ENCODE results near the gene PPP1R11. TPM values are rescaled to one million over a fixed set of nuclear protein-coding genes. Genes with fewer than 3 reads are reported as not detected.

Gene PPP1R11
- total and polyA plus RNA-seq, 2 donors, result 32.8 to 50.5 TPM

- Histone ChIP-seq H3K9me3 (ENCODE audit: control insufficient read depth in 2 of 2, insufficient read depth in 1 of 2, low read length in 1 of 2) (no peaks in the 10 kb centered on the region), H3K27me3 (ENCODE audit: control insufficient read depth in 2 of 2, insufficient read depth in 1 of 2, low read length in 1 of 2) (no peaks in the 10 kb centered on the region), H3K4me1 (ENCODE audit: control insufficient read depth in 2 of 2, insufficient read depth in 2 of 2, low read length in 2 of 2) (no peaks in the 10 kb centered on the region), H3K27ac (ENCODE audit: low read depth in 1 of 2, low read length in 1 of 2) (no peak overlapping the region), H3K4me3 (ENCODE audit: low read length in 2 of 2) (no peak overlapping the region), H3K36me3 (ENCODE audit: control insufficient read depth in 2 of 2, insufficient read depth in 2 of 2, low read length in 1 of 2) (no peaks in the 10 kb centered on the region)
- no peak for DNase-seq (ENCODE audit: low read depth in 6 of 9, low spot score in 9 of 9)
- WGBS, result 98% methylated on average over 3 of the region's 3 CpGs
These were observed 13.3 kb upstream of the PPP1R11 start for GRCh38 chr6:30053682-30054081.

GRCh38 chr6:30055513-30055912 is 11.5 kb upstream of the PPP1R11 start:
- H3K4me1 ChIP-seq (ENCODE audit: control insufficient read depth in 2 of 2, insufficient read depth in 2 of 2, low read length in 2 of 2), result peaks cover 7% of the 10 kb centered on the region in 2 donors
- 91% methylated on average over 1 of the region's 1 CpG for WGBS
- H3K27me3 ChIP-seq (ENCODE audit: control insufficient read depth in 2 of 2, insufficient read depth in 1 of 2, low read length in 1 of 2), result no peaks in the 10 kb centered on the region
- H3K36me3 ChIP-seq (ENCODE audit: control insufficient read depth in 2 of 2, insufficient read depth in 2 of 2, low read length in 1 of 2), result no peaks in the 10 kb centered on the region
- no peak for DNase-seq (ENCODE audit: low read depth in 6 of 9, low spot score in 9 of 9)
- no peaks in the 10 kb centered on the region for H3K9me3 ChIP-seq (ENCODE audit: control insufficient read depth in 2 of 2, insufficient read depth in 1 of 2, low read length in 1 of 2)
- H3K4me3 ChIP-seq (ENCODE audit: low read length in 2 of 2), result no peak overlapping the region
- no peak overlapping the region for H3K27ac ChIP-seq (ENCODE audit: low read depth in 1 of 2, low read length in 1 of 2)

- Histone ChIP-seq H3K36me3 (ENCODE audit: control insufficient read depth in 2 of 2, insufficient read depth in 2 of 2, low read length in 1 of 2) (peaks cover 0 to 17% of the 10 kb centered on the region in 2 donors), H3K27ac (ENCODE audit: low read depth in 1 of 2, low read length in 1 of 2) (peak overlapping the region; percentile 81 to 82), H3K27me3 (ENCODE audit: control insufficient read depth in 2 of 2, insufficient read depth in 1 of 2, low read length in 1 of 2) (no peaks in the 10 kb centered on the region), H3K9me3 (ENCODE audit: control insufficient read depth in 2 of 2, insufficient read depth in 1 of 2, low read length in 1 of 2) (no peaks in the 10 kb centered on the region), H3K4me3 (ENCODE audit: low read length in 2 of 2) (peak overlapping the region; percentile 74 to 89), H3K4me1 (ENCODE audit: control insufficient read depth in 2 of 2, insufficient read depth in 2 of 2, low read length in 2 of 2) (peaks cover 8 to 20% of the 10 kb centered on the region in 2 donors)
- peak in 2 of 9 donors; percentile 17 to 35 for DNase-seq (ENCODE audit: low read depth in 6 of 9, low spot score in 9 of 9)
- under 1% methylated on average over 24 of the region's 24 CpGs for WGBS
These were observed 6.3 kb upstream of the PPP1R11 start for GRCh38 chr6:30060606-30061091.

GRCh38 chr6:30061092-30061857 is 5.7 kb upstream of the PPP1R11 start, which contains the start of gene POLR1H:
Gene POLR1H, plus strand, starts transcription at chr6:30061265. Its CDS starts 260 bp downstream, at chr6:30061525.
- DNase-seq (ENCODE audit: low read depth in 6 of 9, low spot score in 9 of 9), result peak; percentile 84 to 97 (median 91)
- Histone ChIP-seq H3K36me3 (ENCODE audit: control insufficient read depth in 2 of 2, insufficient read depth in 2 of 2, low read length in 1 of 2) (peaks cover 0 to 17% of the 10 kb centered on the region in 2 donors), H3K4me1 (ENCODE audit: control insufficient read depth in 2 of 2, insufficient read depth in 2 of 2, low read length in 2 of 2) (peaks cover 13 to 24% of the 10 kb centered on the region in 2 donors), H3K4me3 (ENCODE audit: low read length in 2 of 2) (peak within 1 kb of the TSS; percentile 74 to 89), H3K9me3 (ENCODE audit: control insufficient read depth in 2 of 2, insufficient read depth in 1 of 2, low read length in 1 of 2) (no peaks in the 10 kb centered on the region), H3K27me3 (ENCODE audit: control insufficient read depth in 2 of 2, insufficient read depth in 1 of 2, low read length in 1 of 2) (no peaks in the 10 kb centered on the region), H3K27ac (ENCODE audit: low read depth in 1 of 2, low read length in 1 of 2) (peak within 1 kb of the TSS; percentile 82 to 95)
- WGBS, result under 1% methylated on average over 48 of the region's 48 CpGs

GRCh38 chr6:30061858-30062458 is 5.0 kb upstream of the PPP1R11 start:
- Histone ChIP-seq H3K9me3 (ENCODE audit: control insufficient read depth in 2 of 2, insufficient read depth in 1 of 2, low read length in 1 of 2) (no peaks in the 10 kb centered on the region), H3K27ac (ENCODE audit: low read depth in 1 of 2, low read length in 1 of 2) (peak overlapping the region; percentile 82 to 95), H3K4me1 (ENCODE audit: control insufficient read depth in 2 of 2, insufficient read depth in 2 of 2, low read length in 2 of 2) (peaks cover 13 to 24% of the 10 kb centered on the region in 2 donors), H3K27me3 (ENCODE audit: control insufficient read depth in 2 of 2, insufficient read depth in 1 of 2, low read length in 1 of 2) (no peaks in the 10 kb centered on the region), H3K36me3 (ENCODE audit: control insufficient read depth in 2 of 2, insufficient read depth in 2 of 2, low read length in 1 of 2) (peaks cover 0 to 17% of the 10 kb centered on the region in 2 donors), H3K4me3 (ENCODE audit: low read length in 2 of 2) (peak overlapping the region; percentile 74 to 89)
- 55% methylated on average over 13 of the region's 13 CpGs for WGBS
- peak in 3 of 9 donors; percentile 55 to 69 (median 62) for DNase-seq (ENCODE audit: low read depth in 6 of 9, low spot score in 9 of 9)

- Histone ChIP-seq H3K27ac (ENCODE audit: low read depth in 1 of 2, low read length in 1 of 2) (peak overlapping the region in 1 of 2 donors; percentile 82), H3K9me3 (ENCODE audit: control insufficient read depth in 2 of 2, insufficient read depth in 1 of 2, low read length in 1 of 2) (no peaks in the 10 kb centered on the region), H3K27me3 (ENCODE audit: control insufficient read depth in 2 of 2, insufficient read depth in 1 of 2, low read length in 1 of 2) (no peaks in the 10 kb centered on the region), H3K36me3 (ENCODE audit: control insufficient read depth in 2 of 2, insufficient read depth in 2 of 2, low read length in 1 of 2) (peaks cover 0 to 17% of the 10 kb centered on the region in 2 donors), H3K4me1 (ENCODE audit: control insufficient read depth in 2 of 2, insufficient read depth in 2 of 2, low read length in 2 of 2) (peaks cover 13 to 28% of the 10 kb centered on the region in 2 donors), H3K4me3 (ENCODE audit: low read length in 2 of 2) (peak overlapping the region in 1 of 2 donors; percentile 74)
- no peak for DNase-seq (ENCODE audit: low read depth in 6 of 9, low spot score in 9 of 9)
- WGBS, result 87% methylated on average over 7 of the region's 7 CpGs
These were observed 4.4 kb upstream of the PPP1R11 start for GRCh38 chr6:30062471-30063178.

- Histone ChIP-seq H3K27me3 (ENCODE audit: control insufficient read depth in 2 of 2, insufficient read depth in 1 of 2, low read length in 1 of 2) (no peaks in the 10 kb centered on the region), H3K27ac (ENCODE audit: low read depth in 1 of 2, low read length in 1 of 2) (no peak overlapping the region), H3K4me3 (ENCODE audit: low read length in 2 of 2) (no peak overlapping the region), H3K4me1 (ENCODE audit: control insufficient read depth in 2 of 2, insufficient read depth in 2 of 2, low read length in 2 of 2) (peaks cover 13 to 28% of the 10 kb centered on the region in 2 donors), H3K36me3 (ENCODE audit: control insufficient read depth in 2 of 2, insufficient read depth in 2 of 2, low read length in 1 of 2) (peaks cover under 1 to 17% of the 10 kb centered on the region in 2 donors), H3K9me3 (ENCODE audit: control insufficient read depth in 2 of 2, insufficient read depth in 1 of 2, low read length in 1 of 2) (no peaks in the 10 kb centered on the region)
- 70% methylated on average over 2 of the region's 2 CpGs for WGBS
- DNase-seq (ENCODE audit: low read depth in 6 of 9, low spot score in 9 of 9), result no peak
These were observed 3.7 kb upstream of the PPP1R11 start for GRCh38 chr6:30063315-30063714.

- no peaks in the 10 kb centered on the region for H3K9me3 ChIP-seq (ENCODE audit: control insufficient read depth in 2 of 2, insufficient read depth in 1 of 2, low read length in 1 of 2)
- peak in 4 of 9 donors; percentile 19 to 65 (median 43) for DNase-seq (ENCODE audit: low read depth in 6 of 9, low spot score in 9 of 9)
- H3K4me1 ChIP-seq (ENCODE audit: control insufficient read depth in 2 of 2, insufficient read depth in 2 of 2, low read length in 2 of 2), result peaks cover 4 to 23% of the 10 kb centered on the region in 2 donors
- peak overlapping the region; percentile 63 to 96 for H3K4me3 ChIP-seq (ENCODE audit: low read length in 2 of 2)
- H3K36me3 ChIP-seq (ENCODE audit: control insufficient read depth in 2 of 2, insufficient read depth in 2 of 2, low read length in 1 of 2), result peaks cover 18 to 30% of the 10 kb centered on the region in 2 donors
- peak overlapping the region; percentile 93 to 99 for H3K27ac ChIP-seq (ENCODE audit: low read depth in 1 of 2, low read length in 1 of 2)
- 12% methylated on average over 4 of the region's 4 CpGs for WGBS
- H3K27me3 ChIP-seq (ENCODE audit: control insufficient read depth in 2 of 2, insufficient read depth in 1 of 2, low read length in 1 of 2), result peaks cover 4 to 15% of the 10 kb centered on the region in 2 donors
These were observed 916 bp upstream of the PPP1R11 start for GRCh38 chr6:30066082-30066481.
